Cardiac ventricle fibroblast (primary cell): Measurements from ENCODE around the gene TPD52L1. TPM values are rescaled to one million over a fixed set of nuclear protein-coding genes. Genes with fewer than 3 reads are reported as not detected.

Experiments
- total RNA-seq: library from RNA; depleted of rRNA; stranded (reverse); fragments of >200 nt; gene quantifications from 2 replicates; pipeline ENCODE4 v1.2.3, GENCODE V29; 2015

TPD52L1 gene, protein sequence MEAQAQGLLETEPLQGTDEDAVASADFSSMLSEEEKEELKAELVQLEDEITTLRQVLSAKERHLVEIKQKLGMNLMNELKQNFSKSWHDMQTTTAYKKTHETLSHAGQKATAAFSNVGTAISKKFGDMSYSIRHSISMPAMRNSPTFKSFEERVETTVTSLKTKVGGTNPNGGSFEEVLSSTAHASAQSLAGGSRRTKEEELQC
- total RNA-seq = 0.81 and 5.3 TPM in 2 replicates

GRCh38 chr6:125153391-125154117, at the start of gene TPD52L1:
TSS of gene TPD52L1 (plus strand) at chr6:125153773. CDS start at chr6:125153952, 179 bp downstream.

GRCh38 chr6:125301435-125302391, 148.1 kb downstream of the TPD52L1 start, which contains the start of gene HDDC2:
TSS of gene HDDC2 (minus strand) at chr6:125301967. CDS start at chr6:125301932, 35 bp downstream.

Other genes with a start within 250 kb of the TPD52L1 start
- 8.5 and 8.9 TPM in 2 replicates for gene RNF217, start 191.3 kb upstream of the TPD52L1 start, total RNA-seq
- gene HDDC2, start 148.2 kb downstream of the TPD52L1 start, total RNA-seq = 39.4 and 49.5 TPM in 2 replicates